ENCODE measurements around the gene HSD11B1.

DNA sequence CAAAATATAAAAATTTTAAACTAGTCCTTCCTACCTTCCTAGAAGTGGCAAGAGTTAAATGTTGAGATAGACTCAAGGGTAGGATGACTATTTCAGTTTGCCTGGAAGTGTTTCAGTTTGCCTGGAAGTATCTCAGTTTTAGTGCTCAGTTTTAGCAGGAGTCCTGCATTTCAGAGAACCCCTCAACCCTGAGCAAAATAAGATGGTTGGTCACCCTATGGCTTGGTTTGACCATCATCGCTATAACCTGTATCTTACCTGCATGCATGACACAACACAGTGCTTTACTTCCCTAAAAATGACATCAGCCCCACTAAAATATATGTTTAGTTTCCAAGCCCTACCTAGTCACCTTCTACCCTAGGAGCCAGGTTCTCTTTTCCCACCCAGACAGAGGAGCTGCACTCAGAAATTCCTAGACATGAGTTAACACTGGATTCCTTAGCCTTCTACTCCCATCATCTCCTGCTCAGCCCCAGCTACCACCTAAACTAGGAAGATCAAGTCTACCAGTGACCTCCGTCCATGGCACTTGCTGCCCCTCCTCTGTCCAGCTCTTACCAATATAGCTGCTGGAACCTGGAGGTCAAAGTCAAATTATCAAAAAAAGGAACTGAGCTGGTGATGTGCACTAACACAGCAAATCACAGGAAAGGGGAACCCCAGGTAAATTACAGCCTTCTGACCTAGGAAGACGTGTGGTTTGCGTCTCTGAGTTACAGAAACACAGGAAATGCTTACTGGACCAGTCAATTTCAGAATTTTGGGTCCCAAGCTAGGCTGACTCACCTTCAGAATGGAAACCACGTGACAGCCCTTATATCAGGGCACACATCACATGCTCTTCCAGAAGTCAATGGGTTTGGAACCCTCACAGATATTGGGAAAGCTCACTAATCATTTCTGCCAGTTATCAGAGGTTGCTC is 31.7 kb upstream of the HSD11B1 start:
- no peak for TF ChIP-seq SRF (IDR thresholded peaks at IDR 0.05; ENCODE audit: low read depth)
- TF ChIP-seq, protein P1, sequence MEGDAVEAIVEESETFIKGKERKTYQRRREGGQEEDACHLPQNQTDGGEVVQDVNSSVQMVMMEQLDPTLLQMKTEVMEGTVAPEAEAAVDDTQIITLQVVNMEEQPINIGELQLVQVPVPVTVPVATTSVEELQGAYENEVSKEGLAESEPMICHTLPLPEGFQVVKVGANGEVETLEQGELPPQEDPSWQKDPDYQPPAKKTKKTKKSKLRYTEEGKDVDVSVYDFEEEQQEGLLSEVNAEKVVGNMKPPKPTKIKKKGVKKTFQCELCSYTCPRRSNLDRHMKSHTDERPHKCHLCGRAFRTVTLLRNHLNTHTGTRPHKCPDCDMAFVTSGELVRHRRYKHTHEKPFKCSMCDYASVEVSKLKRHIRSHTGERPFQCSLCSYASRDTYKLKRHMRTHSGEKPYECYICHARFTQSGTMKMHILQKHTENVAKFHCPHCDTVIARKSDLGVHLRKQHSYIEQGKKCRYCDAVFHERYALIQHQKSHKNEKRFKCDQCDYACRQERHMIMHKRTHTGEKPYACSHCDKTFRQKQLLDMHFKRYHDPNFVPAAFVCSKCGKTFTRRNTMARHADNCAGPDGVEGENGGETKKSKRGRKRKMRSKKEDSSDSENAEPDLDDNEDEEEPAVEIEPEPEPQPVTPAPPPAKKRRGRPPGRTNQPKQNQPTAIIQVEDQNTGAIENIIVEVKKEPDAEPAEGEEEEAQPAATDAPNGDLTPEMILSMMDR (IDR thresholded peaks at IDR 0.05 in 2 of 3, conservative IDR thresholded peaks at IDR 0.05 in 1 of 3; ENCODE audit: borderline replicate concordance in 1 of 3, insufficient read depth in 1 of 3, low read depth in 2 of 3, low read length in 2 of 3): no peak
- TF ChIP-seq, protein P2, sequence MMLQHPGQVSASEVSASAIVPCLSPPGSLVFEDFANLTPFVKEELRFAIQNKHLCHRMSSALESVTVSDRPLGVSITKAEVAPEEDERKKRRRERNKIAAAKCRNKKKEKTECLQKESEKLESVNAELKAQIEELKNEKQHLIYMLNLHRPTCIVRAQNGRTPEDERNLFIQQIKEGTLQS (IDR thresholded peaks at IDR 0.05): no peak
- no peak for TF ChIP-seq POLR2A (IDR thresholded peaks at IDR 0.05; ENCODE audit: borderline replicate concordance, extremely low read depth, insufficient read depth, insufficient read length)
- TF ChIP-seq CBX3 (IDR thresholded peaks at IDR 0.05; ENCODE audit: low read depth): no peak
- TF ChIP-seq YY1 (IDR thresholded peaks at IDR 0.05; ENCODE audit: extremely low read depth, insufficient replicate concordance, low read depth, low read length): no peak
- no peak for TF ChIP-seq POLR2AphosphoS5 (IDR thresholded peaks at IDR 0.05; ENCODE audit: low read depth, low read length)
- no peak for TF ChIP-seq EZH2 (IDR thresholded peaks at IDR 0.05)
